Hepatocyte (in vitro differentiated cells): ENCODE measurements around the gene PRIMA1. TPM values are rescaled to one million over a fixed set of nuclear protein-coding genes. Genes with fewer than 3 reads are reported as not detected.

Experiments
- DNase-seq: peaks from one replicate; pipeline ENCODE4 v3.0.0-alpha.2; 2016; ENCODE audit warnings: low spot score
- H2AFZ ChIP-seq: fragments of 200-600 bp; sonication (generic); 2 replicates; pipeline ENCODE4 v1.6.0; 2016; ENCODE audit warnings: antibody characterized with exemption, mild to moderate bottlenecking
- H3K27ac ChIP-seq: fragments of 200-600 bp; sonication (generic); 2 replicates; pipeline ENCODE4 v1.5.1; 2016; ENCODE audit warnings: mild to moderate bottlenecking
- H3K27me3 ChIP-seq: fragments of 200-600 bp; sonication (generic); 2 replicates; pipeline ENCODE4 v1.6.1; 2016
- H3K36me3 ChIP-seq: fragments of 200-600 bp; sonication (generic); replicated peaks from 2 replicates; pipeline ENCODE4 v1.5.1; 2016; ENCODE audit warnings: low read depth; ENCODE audit not compliant: insufficient read depth
- H3K4me1 ChIP-seq: fragments of 200-600 bp; sonication (generic); 2 replicates; pipeline ENCODE4 v1.5.1; 2016; ENCODE audit warnings: mild to moderate bottlenecking, moderate library complexity; ENCODE audit not compliant: insufficient read depth
- H3K4me2 ChIP-seq: fragments of 200-600 bp; sonication (generic); 2 replicates; pipeline ENCODE4 v1.6.0; 2016
- H3K4me3 ChIP-seq: fragments of 200-600 bp; sonication (generic); 2 replicates; pipeline ENCODE4 v1.5.1; 2016; ENCODE audit warnings: mild to moderate bottlenecking
- H3K79me2 ChIP-seq: fragments of 200-600 bp; sonication (generic); 2 replicates; pipeline ENCODE4 v1.6.0; 2017; ENCODE audit warnings: mild to moderate bottlenecking
- H3K9me2 ChIP-seq: fragments of 200-600 bp; sonication (generic); replicated peaks from 2 replicates; pipeline ENCODE4 v1.6.0; 2017; ENCODE audit warnings: mild to moderate bottlenecking; ENCODE audit not compliant: insufficient read depth
- H3K9me3 ChIP-seq: fragments of 200-600 bp; sonication (generic); 2 replicates; pipeline ENCODE4 v1.5.1; 2016; ENCODE audit warnings: low read depth, mild to moderate bottlenecking
- H4K20me1 ChIP-seq: fragments of 200-600 bp; sonication (generic); 2 replicates; pipeline ENCODE4 v1.6.0; 2016; ENCODE audit warnings: mild to moderate bottlenecking; ENCODE audit not compliant: insufficient read depth, poor library complexity, severe bottlenecking
- CTCF ChIP-seq: fragments of 200-600 bp; sonication (generic); IDR thresholded peaks from 2 replicates; pipeline ENCODE4 v1.5.1; 2016; ENCODE audit warnings: antibody characterized with exemption, mild to moderate bottlenecking; ENCODE audit not compliant: poor library complexity
- EZH2 ChIP-seq: fragments of 200-600 bp; sonication (generic); IDR thresholded peaks from 2 replicates; pipeline ENCODE4 v1.6.1; 2016; ENCODE audit warnings: antibody characterized with exemption, mild to moderate bottlenecking, borderline replicate concordance
- EZH2phosphoT487 ChIP-seq: fragments of 200-600 bp; sonication (generic); IDR thresholded peaks from one replicate; pipeline ENCODE4 v1.6.1; 2018; ENCODE audit warnings: antibody characterized with exemption, mild to moderate bottlenecking, low read depth, moderate library complexity; ENCODE audit not compliant: unreplicated experiment, severe bottlenecking
- WGBS: methylation state at CpG from one replicate; pipeline ENCODE4 v1.1.6; 2016; ENCODE audit warnings: low lambda C conversion rate; ENCODE audit errors: missing lambda C conversion rate; 5-methylcytosine and 5-hydroxymethylcytosine counted together
- polyA plus RNA-seq: library from polyadenylated mRNA; unstranded; fragments of >200 nt; fragmentation: Nextera tagmentation; extraction: Ambion mirVana; gene quantifications from 2 replicates; pipeline ENCODE4 v1.2.1, GENCODE V29; 2016
- total RNA-seq: library from RNA; depleted of rRNA; stranded (reverse); fragments of >200 nt; gene quantifications from 2 replicates; pipeline ENCODE4 v1.2.3, GENCODE V29; 2014

PRIMA1 gene
- total and polyA plus RNA-seq, 2 experiments from 2014 or later = 1.5 to 1.9 TPM

GRCh38 chr14:93674343-93674742 is 113.9 kb downstream of the PRIMA1 start:
- no peak for DNase-seq
- WGBS = 100% methylated on average over 1 of the region's 1 CpG
- TF ChIP-seq EZH2 = no peak
- TF ChIP-seq CTCF = no peak
- TF ChIP-seq EZH2phosphoT487 = no peak

GRCh38 chr14:93669632-93670031 is 118.7 kb downstream of the PRIMA1 start:
- Histone ChIP-seq H3K4me2 (no peak overlapping the region), H2AFZ (no peak overlapping the region), H3K4me3 (no peak overlapping the region), H3K36me3 (no peaks in the 10 kb centered on the region), H4K20me1 (no peaks in the 10 kb centered on the region), H3K9me2 (no peaks in the 10 kb centered on the region), H3K27me3 (no peaks in the 10 kb centered on the region), H3K4me1 (no peaks in the 10 kb centered on the region), H3K27ac (no peak overlapping the region), H3K9me3 (peaks cover 16% of the 10 kb centered on the region), H3K79me2 (no peaks in the 10 kb centered on the region)
- no peak for DNase-seq
- TF ChIP-seq EZH2phosphoT487 (no peak), EZH2 (no peak), CTCF (no peak)
- WGBS = 61% methylated on average over 4 of the region's 4 CpGs

More at GRCh38 chr14:93674343-93674742, 113.9 kb downstream of the PRIMA1 start:
- Histone ChIP-seq H3K9me2 (no peaks in the 10 kb centered on the region), H3K27me3 (no peaks in the 10 kb centered on the region), H4K20me1 (no peaks in the 10 kb centered on the region), H3K79me2 (no peaks in the 10 kb centered on the region), H3K27ac (no peak overlapping the region), H2AFZ (no peak overlapping the region), H3K4me1 (no peaks in the 10 kb centered on the region), H3K4me2 (no peak overlapping the region), H3K36me3 (no peaks in the 10 kb centered on the region), H3K4me3 (no peak overlapping the region), H3K9me3 (no peaks in the 10 kb centered on the region)

Other genes with a start within 250 kb of the PRIMA1 start
- not detected in 2 replicates for gene FAM181A, start 138.9 kb upstream of the PRIMA1 start, total RNA-seq
- 0.90 TPM in 1 of 2 replicates, not detected in the other for gene FAM181A, start 138.9 kb upstream of the PRIMA1 start, polyA plus RNA-seq
- gene ASB2, start 188.1 kb upstream of the PRIMA1 start, total RNA-seq = 0.53 and 1.8 TPM in 2 replicates
- gene ASB2, start 188.1 kb upstream of the PRIMA1 start, polyA plus RNA-seq = 0.27 and 0.32 TPM in 2 replicates
- gene CCDC197, start 208.8 kb upstream of the PRIMA1 start, total RNA-seq = not detected in 2 replicates
- gene CCDC197, start 208.8 kb upstream of the PRIMA1 start, polyA plus RNA-seq = not detected in 2 replicates
- 2.1 and 2.7 TPM in 2 replicates for gene OTUB2, start 237.9 kb upstream of the PRIMA1 start, total RNA-seq
- gene OTUB2, start 237.9 kb upstream of the PRIMA1 start, polyA plus RNA-seq = 1.5 and 2.8 TPM in 2 replicates